Adipose tissue (tissue), 3 donors: Measurements from ENCODE around the gene PLD4. TPM values are rescaled to one million over a fixed set of nuclear protein-coding genes. Genes with fewer than 3 reads are reported as not detected.
"Not testable (repeated sequence)": the region's sequence is repeated elsewhere in the genome, so short reads cannot be mapped to it uniquely, and the experiment has no call there.

Source experiments
- H3K27ac ChIP-seq: one replicate; pipeline ENCODE4 v1.5.1; 2013; ENCODE audit warnings: low read depth, low read length
- WGBS, 3 donors: extraction: QIAGEN DNeasy Blood & Tissue Kit; methylation state at CpG; one replicate each; pipeline ENCODE4 v1.1.7; 2013; 5-methylcytosine and 5-hydroxymethylcytosine counted together
- polyA plus RNA-seq, 3 donors: library from polyadenylated mRNA; stranded (reverse); fragments of 200-250 nt; gene quantifications; one replicate each; pipeline ENCODE4 v1.2.3, GENCODE V29; 2013
- donor health status: healthy with polysubstance abuse.
- donor health status: Bipolar disorder and iron deficiency.
- donor health status: healthy.

The PLD4 gene
- polyA plus RNA-seq, 3 donors, result 0.07 to 0.15 TPM; not detected in 1

- 38 to 86% (median 80%) methylated on average over 3 of the region's 3 CpGs for WGBS, 3 donors
- H3K27ac ChIP-seq, result no peak overlapping the region
These were observed 10.5 kb downstream of the PLD4 start for GRCh38 chr14:104935026-104935650.

- WGBS, 3 donors, result 39 to 83% (median 76%) methylated on average over 2 of the region's 2 CpGs
- H3K27ac ChIP-seq, result no peak overlapping the region
These were observed 11.3 kb downstream of the PLD4 start for GRCh38 chr14:104935955-104936354.

DNA sequence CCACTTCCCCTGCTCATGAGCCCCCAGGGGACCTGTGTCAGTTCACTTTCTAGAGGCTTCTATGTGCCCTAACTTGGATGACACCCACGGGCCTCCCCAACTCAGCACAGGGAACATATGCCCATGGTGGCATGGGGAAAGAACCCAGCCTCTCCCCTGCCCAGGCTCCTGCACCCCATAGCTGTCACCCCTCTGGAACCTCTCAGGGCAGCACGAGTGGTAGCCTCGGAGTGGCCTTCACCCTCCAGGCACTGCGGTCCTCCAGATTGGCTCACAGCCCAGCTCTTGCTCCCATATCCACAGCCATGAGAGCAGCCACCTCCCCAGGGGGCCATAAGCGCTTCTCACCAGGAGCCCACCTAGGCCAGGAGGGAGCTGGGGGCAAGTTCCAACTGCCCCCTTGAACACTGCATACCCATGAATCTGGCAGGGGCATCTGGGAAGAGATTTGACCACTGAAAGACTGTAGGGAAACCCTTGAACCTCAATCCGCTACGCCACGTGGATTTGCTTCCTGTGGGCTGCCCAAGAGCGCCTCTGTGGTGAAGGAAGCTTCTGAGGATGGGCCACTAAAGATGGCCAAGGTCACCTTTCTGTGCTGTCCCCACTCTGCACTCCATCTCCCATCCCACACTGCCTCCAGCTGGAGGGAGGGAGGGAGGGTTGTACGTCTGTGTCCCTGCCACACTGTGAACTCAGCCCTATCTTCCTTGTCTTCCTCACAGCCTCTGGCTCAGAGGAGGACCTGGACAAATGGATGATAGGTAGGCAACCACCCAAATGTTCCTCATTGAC is 11.9 kb downstream of the PLD4 start:
- H3K27ac ChIP-seq, result no peak overlapping the region
- WGBS, 3 donors, result 62 to 74% (median 62%) methylated on average over 10 of the region's 10 CpGs

GRCh38 chr14:104937161-104937560 is 12.5 kb downstream of the PLD4 start:
- no peak overlapping the region for H3K27ac ChIP-seq
- 77 to 91% (median 86%) methylated on average over 4 of the region's 4 CpGs for WGBS, 3 donors

- H3K27ac ChIP-seq, result no peak overlapping the region
- 79 to 85% (median 79%) methylated on average over 11 of the region's 11 CpGs for WGBS, 3 donors
These were observed 13.2 kb downstream of the PLD4 start for GRCh38 chr14:104937694-104938365.

- no peak overlapping the region for H3K27ac ChIP-seq
- WGBS, 3 donors, result 75 to 86% (median 79%) methylated on average over 2 of the region's 2 CpGs
These were observed 13.8 kb downstream of the PLD4 start for GRCh38 chr14:104938436-104938835.

GRCh38 chr14:104938960-104939359 is 14.3 kb downstream of the PLD4 start:
- 78 to 90% (median 85%) methylated on average over 1 of the region's 1 CpG for WGBS, 3 donors
- H3K27ac ChIP-seq, result no peak overlapping the region

GRCh38 chr14:104939666-104940410 is 15.2 kb downstream of the PLD4 start:
- H3K27ac ChIP-seq, result no peak overlapping the region
- WGBS, 3 donors, result 61 to 72% (median 64%) methylated on average over 11 of the region's 11 CpGs

DNA sequence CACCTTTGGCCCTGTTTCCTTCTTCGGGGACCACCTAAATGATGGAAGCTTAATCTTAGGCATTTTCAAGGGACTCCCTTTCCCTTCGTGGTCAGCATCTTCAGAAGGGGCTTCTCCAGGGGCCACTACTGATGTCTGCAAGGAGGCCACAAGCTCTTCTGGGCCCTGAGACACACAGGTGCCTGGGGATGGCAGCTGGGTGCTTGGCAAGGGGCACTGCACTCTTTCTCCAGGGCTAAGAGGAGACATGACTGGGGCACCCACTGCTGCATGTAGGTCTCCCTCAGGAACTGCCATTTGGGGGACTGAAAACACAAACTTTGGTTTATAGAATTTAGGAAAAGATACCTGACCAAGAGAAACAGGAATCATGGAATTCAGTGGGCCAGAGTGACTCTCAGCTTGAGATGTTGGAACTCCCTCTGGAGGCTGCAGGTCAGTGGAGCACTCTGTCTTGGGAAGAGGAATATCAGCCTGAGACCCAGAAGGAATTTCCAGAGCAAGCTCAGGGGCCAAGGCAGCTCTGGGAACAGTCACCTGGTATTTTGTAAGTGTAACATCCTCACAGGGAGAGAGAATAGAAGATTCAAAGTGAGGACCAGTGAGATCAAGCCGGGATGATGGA is 16.0 kb downstream of the PLD4 start:
- 73 to 81% (median 80%) methylated on average over 3 of the region's 3 CpGs for WGBS, 3 donors
- no peak overlapping the region for H3K27ac ChIP-seq

- no peak overlapping the region for H3K27ac ChIP-seq
- WGBS, 3 donors, result 90 to 95% (median 94%) methylated on average over 26 of the region's 26 CpGs
These were observed 17.1 kb downstream of the PLD4 start for GRCh38 chr14:104941508-104942365.

DNA sequence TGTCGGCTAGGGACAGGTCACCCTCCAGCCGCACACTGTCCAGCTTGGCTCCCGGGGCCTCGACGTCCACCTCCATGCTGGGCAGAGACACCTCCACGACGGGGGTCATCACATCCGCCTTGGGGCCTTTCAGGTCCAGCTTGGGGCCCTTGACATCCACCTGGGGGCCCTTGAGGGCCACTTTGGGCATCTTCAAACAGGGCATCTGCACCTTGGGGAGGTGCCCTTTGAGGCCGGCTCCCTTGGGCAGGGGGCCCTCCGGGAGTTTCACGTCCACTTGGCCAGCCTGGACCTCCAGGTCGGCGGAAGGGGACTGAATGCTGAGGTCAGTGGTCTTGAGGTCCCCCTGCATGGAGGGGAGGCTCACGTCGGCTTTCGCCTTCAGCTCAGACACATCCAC is 17.9 kb downstream of the PLD4 start:
- WGBS, 3 donors, result 93 to 96% (median 95%) methylated on average over 16 of the region's 16 CpGs
- H3K27ac ChIP-seq, result no peak overlapping the region

DNA sequence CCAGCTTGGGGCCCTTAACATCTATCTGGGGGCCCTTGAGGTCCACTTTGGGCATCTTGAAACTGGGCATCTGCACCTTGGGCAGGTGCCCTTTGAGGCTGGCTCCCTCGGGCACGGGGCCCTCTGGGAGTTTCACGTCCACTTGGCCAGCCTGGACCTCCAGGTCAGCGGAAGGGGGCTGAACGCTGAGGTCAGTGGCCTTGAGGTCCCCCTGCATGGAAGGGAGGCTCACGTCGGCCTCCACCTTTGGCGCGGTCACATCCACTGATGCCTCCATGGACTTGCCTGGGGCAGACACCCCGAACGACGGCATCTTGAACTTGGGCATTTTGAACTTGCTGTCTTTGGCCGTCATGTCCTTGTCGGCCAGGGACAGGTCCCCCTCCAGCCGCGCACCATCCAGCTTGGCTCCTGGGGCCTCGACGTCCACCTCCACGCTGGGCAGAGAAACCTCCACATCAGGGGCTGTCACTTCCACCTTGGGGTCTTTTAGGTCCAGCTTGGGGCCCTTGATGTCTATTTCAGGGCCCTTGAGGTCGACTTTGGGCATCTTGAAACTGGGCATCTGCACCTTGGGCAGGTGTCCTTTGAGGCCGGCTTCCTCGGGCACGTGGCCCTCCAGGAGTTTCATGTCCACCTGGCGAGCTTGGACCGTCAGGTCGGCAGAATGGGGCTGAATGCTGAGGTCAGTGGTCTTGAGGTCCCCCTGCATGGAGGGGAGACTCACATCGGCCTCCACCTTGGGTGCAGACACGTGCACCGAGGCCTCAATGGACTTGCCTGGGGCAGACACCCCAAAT is 18.7 kb downstream of the PLD4 start:
- 91 to 93% (median 93%) methylated on average over 25 to 29 of the region's 29 CpGs for WGBS, 3 donors
- not testable (repeated sequence) for H3K27ac ChIP-seq

DNA sequence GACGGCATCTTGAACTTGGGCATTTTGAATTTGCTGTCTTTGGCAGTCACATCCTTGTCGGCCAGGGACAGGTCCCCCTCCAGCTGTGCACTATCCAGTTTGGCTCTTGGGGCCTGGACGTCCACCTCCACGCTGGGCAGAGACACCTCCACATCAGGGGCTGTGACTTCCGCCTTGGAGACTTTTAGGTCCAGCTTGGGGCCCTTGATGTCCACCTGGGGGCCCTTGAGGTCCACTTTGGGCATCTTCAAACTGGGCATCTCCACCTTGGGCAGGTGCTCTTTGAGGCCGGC is 19.3 kb downstream of the PLD4 start:
- H3K27ac ChIP-seq, result not testable (repeated sequence)
- WGBS, 3 donors, result 77 to 87% (median 87%) methylated on average over 6 of the region's 6 CpGs

DNA sequence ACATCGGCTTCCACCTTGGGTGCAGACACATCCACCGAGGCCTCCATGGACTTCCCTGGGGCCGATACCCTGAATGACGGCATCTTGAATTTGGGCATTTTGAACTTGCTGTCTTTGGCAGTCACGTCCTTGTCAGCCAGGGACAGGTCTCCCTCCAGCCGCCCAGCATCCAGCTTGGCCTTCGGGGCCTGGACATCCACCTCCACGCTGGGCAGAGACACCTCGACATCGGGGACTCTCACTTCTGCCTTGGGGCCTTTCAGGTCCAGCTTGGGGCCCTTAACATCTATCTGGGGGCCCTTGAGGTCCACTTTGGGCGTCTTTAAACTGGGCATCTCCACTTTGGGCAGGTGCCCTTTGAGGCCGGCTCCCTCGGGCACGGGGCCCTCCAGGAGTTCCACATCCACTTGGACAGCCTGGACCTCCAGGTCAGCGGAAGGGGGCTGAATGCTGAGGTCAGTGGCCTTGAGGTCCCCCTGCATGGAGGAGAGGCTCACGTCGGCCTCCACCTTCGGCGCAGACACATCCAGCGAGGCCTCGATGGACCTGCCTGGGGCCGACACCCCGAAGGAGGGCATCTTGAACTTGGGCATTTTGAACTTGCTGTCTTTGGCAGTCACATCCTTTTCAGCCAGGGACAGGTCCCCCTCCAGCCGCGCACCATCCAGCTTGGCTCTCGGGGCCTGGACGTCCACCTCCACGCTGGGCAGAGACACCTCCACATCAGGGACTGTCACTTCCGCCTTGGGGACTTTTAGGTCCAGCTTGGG is 19.9 kb downstream of the PLD4 start:
- 92 to 94% (median 94%) methylated on average over 27 to 29 of the region's 29 CpGs for WGBS, 3 donors
- H3K27ac ChIP-seq, result not testable (repeated sequence)

GRCh38 chr14:104945266-104945665 is 20.6 kb downstream of the PLD4 start:
- 89 to 96% (median 93%) methylated on average over 18 to 20 of the region's 20 CpGs for WGBS, 3 donors
- not testable (repeated sequence) for H3K27ac ChIP-seq
